Tongue (tissue), 2 donors: ENCODE results near the gene PFDN4. TPM values are rescaled to one million over a fixed set of nuclear protein-coding genes. Genes with fewer than 3 reads are reported as not detected.

Experiments
- DNase-seq: peaks from one replicate; pipeline ENCODE4 v3.0.0-alpha.2; 2015
- total RNA-seq: library from RNA; depleted of rRNA; stranded (reverse); fragments of >200 nt; gene quantifications from one replicate; pipeline ENCODE4 v1.2.3, GENCODE V29; 2014

PFDN4 gene
- total RNA-seq, 1 donor from 2014 or later, result 53.7 TPM

DNA sequence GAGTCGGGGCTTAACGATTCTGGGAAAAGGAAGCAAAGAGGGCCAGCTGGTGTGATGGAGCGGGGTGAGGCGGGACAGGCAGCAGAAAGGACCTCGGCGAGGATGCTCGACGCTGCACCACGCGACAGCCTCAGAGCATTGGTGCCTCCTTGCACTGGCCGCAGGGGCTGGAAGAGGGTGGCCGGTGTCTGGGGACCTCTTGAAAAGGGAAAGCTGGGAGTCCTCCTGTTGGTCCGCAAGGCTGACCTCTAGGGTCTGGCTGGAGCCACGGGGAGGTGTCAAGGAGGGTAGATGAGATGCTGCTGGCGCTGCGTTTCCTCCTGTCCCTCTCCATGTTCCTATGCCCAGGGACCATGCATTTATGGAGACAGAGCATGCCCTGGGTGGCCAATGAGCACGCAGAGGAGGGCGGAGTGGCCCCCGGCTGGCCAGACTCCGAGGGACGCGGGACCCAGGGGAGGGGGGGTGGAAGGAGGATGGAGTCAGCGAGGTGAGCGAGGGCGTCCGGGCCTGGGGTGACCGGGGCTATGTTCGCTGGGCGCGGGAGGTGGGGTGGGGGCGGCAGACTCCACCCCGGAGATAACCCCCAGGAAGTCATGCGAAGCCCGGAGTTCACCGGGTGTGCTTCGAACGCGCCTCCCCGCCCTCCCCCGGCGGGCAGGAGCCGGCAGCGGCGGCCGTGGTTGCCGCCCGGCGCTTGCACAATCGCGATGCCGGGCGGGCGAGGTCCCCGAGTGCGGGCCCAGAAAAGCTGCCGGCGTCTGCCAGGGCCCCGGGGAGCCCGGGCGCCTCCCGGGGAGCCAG is 34.0 kb upstream of the PFDN4 start, which contains the start of gene CYP24A1:
Gene CYP24A1, minus strand, starts transcription at position 334 of the 804 bp plus-strand sequence. CDS start 407 bp downstream, outside the sequence.
- no peak for DNase-seq

DNA sequence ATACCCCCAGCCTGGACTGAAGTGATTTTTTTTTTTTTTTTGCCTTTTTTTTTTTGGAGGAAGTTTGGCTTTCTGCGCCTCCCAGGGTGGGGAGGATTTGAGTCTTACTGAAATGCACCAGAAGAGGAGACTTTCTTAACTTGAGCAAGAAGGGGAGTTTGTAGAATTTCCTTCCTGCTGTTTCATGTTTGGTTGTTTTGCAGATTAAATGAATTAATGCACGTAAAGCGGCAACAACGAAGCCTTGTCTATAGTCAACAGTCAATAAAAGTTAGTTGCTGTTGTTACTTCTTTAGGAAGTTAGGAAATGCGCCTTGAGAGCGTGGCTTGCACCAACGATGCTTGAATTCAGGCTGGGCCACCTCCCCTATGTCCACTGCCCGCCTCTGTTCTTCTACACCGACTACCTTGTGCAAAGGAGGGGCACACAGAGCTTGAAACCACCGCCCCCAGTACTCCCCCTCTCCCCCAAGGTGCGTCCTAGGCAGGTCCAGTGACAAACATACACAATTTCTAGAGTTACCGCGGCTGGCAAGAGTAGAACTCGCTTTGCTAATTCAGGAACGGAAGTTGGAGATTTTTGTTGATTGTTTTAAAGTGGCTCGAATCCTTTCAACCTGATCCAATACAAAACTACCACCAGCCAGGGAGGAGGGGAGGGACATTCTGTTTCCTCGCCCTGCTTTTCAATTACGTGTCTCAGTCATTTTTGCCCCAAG is 33.3 kb upstream of the PFDN4 start:
- no peak for DNase-seq

DNA sequence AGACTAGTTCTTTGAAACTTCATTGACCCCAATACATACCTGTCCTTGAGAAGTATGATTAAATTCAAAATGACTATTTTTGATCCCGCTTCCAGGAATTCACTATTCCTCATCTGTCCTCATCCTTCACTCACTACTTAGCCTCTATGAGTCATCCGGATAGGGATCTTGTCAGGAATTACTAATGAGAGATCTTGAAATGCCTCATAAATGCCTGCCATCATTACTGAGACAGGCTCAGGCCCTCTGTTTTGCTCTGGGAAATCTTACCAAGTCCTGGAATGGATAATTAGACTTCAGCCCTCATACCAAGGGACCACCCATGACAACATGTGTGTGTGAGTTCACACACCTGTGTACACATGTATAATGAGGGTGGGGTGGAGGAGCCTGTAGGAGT is 31.3 kb upstream of the PFDN4 start:
- no peak for DNase-seq

DNA sequence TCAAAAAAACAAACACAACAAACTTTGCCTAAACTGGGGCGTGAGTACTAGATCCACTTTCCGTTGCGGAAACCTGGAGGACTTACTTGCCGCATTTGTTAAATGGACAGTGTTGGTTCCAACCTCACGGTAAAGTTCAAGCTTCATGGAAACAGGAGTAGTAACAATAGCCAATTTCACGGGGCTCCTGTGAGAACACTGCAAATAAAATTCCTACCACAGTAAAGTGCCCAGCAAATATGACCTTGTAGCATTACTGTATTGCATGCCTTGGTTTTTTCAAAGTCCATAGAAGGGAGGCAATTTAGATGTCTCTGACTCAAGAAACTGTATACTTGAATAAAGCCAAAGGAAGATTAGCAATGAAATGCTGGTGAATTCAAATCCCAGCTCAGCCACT is 30.5 kb upstream of the PFDN4 start:
- no peak for DNase-seq

DNA sequence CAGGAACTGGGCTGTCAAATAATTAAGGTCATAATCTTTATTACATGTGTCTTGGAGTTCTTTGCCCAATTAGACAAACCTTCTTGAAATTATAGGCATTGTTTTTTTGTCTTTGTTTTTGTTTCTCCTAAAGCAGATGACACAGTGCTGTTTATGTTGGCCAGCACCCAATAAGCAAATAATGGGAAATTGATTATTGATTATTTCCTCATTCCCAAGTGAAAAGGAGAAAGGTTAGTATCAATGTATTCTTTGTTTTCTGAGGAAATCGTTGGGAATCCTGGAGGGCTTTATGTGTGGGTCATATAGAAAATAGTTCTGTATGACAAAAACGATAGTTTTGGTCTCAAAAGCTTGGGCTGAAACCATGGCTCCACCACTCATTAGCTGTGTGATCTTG is 29.6 kb upstream of the PFDN4 start:
- DNase-seq, result no peak

DNA sequence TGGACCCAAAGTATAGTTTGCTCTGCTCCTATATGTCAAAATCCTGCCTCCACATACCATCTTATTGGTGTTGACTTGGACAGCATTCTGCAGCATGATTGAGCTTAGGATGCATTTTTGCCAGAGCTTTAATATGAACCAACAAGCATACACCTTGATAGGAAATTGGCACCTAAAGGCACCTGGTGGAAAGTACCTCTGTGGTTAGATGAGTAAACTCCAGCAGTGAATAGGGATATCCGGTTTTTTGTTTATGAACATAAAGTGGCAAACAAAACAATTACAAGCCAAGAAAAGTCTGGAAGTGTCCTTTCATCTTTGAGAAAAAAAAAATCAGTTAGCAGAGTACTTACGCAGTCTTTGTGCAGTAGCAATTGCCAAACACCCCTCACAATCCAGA is 27.9 kb upstream of the PFDN4 start:
- no peak for DNase-seq

DNA sequence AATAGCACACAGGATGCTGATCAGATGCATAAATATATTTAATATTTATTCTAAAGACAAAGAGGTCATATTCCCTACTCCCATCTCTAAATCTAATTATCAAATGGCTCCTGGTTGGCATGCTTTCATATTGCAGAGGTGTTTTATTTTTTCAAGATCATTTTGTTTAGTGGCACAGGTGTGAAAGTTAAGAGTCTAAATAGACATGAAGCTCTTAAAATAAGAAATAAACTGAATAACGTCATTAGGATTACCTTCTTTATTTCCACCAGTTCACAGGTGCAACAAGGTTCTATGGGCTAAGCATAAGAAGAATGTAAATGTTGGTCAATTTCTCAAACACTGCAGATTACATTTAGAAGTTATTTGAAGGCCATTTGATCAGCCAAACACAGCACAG is 27.0 kb upstream of the PFDN4 start:
- DNase-seq, result no peak

DNA sequence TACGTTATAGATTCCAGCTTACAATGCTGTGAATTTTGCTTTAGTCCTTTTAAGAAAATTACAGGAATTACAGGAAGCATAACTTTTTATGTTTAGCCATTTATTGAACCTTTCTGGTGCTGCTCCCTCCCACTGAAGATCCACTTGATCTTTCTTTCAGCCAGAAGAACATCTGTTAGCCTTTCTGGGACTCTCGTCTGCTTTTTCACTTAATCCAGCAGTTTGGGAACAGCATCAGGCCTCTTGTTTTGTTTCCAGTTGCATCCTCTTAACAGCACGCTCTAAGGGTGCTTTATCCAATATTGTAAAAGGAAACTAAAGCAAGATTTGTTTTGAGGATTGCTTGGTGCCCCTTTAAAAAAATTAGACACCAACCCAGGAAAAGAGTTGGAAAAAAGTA is 23.8 kb upstream of the PFDN4 start:
- no peak for DNase-seq

DNA sequence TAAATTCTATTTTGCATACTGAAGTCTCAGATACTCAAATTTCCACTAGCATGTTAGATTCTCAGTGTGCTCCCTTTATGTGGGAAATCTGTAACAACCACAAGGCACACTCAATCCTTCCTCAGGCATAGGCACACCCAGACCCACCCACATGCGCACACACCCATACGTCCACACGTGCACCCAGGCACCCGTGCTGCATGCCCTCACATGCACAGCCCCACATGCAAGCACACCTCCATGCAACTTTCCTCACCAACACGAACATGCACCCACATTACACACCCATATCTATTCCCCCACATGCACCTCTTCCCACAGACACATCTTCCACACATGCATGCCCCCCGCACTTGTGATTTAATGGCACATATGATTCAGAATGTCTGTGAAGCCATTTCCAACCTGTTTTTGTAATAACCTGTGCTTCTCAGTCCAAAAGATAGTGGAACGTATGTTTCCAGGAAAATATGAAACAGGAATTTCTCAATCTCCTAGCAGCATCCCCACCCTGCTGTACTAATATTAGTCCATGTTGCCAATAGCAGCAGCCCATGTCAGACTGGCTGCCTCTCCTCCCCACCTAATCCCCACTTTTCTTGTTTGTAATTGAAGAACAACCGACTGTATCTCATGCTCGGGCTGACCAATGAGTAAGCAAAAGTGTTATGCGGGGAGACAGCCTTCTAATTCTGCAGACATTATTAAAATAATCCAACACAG is 22.8 kb upstream of the PFDN4 start:
- no peak for DNase-seq

DNA sequence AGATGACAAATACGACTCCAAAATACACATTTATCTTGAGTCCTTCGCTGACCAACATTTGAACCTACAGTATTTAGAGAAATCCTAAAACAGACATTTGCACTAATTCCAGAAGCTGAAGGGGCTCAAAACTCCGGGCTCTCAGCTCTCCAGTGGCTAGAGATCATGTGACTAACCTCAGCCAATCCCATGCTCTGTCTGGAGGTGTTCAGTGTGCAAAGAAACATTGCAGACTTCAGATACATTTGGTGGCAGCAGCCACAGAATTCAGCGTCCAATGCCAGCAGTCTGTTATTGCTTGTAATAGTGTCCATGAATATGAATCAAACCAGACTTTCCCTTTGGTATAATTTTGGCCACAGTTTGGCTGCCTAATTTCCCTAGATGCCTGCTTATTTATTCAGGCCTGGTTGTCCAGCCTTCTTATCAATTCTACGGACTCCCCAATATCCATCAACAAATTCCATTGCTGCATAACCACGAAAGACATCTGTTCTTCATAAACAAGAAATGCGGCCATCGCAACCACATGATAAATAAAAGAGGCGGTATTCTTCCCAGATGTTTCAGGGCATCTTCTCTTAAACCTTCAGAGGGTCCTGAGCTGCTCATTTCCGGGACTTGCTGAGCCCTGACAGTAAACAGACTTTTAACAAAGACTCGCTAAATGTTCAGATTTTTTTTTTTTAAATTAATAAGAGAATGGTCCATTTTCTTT is 19.6 kb upstream of the PFDN4 start:
- no peak for DNase-seq

DNA sequence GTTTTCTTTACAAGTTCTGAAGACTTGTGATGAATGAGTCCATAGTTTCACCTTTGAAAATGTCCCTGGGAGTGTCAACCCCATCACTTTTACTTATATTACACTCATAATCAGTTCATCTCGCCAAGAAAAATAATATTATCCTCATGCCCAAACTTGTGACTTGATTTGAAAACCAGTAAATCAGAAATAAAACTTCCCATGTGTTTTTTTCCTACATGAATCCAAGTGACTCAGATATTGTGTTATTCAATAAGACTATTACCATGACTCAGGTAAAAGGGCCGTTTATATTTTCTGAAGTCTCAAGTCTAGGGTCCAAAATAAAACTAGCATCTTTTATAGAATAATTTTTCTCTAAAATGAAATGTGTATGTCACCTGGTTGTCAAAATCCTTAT is 18.3 kb upstream of the PFDN4 start:
- no peak for DNase-seq

DNA sequence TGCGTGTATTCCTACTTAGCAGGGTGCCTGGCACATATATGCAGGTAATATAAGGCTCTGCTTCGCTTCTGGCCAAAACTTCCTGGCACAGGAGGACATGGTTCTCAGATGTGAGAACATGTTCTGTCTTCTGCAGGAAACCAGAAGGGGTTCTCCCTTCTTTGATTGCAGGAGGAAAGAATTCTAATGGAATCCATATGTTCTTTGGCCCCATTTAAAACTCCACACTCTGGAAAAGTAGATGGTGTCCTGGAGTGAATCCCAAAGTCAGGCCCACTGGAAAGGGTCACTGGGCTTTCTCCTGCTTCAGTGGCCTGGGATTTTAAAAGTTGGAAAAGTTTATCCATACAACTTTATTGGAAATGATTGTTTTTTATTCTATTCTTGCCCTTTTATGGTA is 17.7 kb upstream of the PFDN4 start:
- peak; percentile 52 for DNase-seq

DNA sequence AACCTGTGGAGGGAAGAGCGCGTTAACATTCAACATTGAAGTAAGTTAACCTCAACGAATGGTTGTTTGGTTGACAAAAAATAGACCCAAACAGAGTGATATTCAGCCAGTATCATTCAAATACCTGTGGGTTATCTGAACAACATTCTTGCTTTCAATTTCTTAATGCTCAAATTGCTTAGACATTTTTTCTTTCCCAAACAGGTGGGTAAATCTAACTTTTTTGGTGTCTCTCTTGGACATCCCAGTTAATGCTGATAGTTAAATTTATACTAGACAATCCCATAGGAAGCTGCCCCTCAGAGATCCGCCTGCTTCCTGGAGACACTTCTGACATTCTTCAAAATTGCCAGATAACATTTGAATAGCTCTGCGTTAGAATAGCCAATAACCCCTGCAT is 14.1 kb upstream of the PFDN4 start:
- DNase-seq, result no peak

DNA sequence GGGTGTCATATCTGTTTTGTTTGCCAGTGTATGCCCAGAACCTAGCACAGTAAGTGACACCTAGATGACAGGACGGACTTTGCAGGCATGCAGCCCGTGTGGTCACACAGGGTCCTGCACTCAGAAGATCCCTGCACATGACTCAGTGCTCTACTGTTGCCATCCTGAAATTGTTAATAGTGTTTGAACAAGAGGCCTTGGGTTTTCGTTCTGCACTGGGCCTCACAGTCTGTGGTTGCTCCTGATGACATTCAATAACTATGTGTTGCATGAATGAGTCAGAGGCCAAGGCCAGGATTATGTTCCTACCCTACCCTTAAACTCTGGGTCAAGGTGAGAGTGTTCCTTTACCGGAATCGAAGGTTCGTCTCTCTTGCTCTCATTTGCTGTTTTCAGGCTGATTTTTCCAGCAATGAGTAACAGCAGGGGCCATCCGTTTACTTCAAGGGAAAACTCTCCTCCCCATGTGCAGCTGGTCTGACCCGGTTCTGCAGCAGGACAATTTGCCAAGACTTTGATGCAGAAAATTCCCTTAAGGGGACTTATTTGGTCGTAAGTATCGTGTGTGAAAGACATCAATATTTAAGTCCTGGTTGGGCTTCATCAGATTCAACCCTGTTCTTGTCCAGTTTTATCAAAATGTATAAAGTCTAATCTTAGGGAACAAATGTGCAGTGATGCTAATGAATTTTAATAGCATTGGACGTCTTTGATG is 13.0 kb upstream of the PFDN4 start:
- DNase-seq, result no peak

DNA sequence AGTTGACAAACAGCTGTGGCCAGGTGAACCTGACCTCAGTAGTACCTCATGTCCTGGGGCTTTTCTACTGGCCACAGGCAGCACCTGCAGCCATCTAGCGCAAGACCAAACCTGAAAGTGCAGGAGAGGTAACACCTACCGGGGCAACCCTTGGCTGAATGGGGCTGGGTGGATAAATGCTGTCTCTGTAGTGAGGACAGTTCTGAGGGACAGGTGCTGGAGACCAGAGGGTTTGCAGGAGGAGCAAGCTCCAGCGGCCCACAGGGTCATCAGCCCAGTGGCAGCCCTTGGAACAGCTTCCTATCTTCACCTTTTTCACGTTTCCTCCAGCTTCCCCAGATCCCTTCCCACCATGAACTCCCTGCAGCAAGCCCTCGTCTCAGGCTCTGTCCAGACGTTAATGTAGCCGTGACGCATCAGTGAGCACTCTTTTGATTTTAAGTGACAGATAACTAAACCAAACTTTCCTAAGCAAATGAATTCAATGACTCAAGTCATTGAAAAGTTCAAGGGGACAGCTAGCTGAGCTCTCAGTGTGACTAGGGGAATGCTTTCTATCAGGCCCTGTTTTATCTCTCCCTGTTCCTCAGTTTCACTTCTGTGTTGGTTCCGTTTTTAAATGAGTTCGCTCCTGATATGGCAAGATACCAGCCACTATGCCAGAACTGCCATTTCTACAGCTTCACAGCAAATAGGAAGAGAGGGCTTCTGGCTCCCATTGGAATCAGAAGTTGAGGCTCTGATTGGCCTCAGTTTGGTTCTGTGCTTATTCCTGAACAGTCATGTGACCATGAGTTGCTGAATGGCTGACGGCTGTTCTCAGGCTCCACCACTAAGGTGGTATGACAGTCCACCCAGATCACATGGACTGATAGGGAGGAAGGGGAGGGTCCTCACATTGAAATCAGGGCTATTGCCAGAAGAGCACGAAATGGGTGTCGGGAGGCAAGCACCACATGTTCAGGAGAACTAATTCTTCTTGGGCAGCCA is 12.1 kb upstream of the PFDN4 start:
- no peak for DNase-seq

DNA sequence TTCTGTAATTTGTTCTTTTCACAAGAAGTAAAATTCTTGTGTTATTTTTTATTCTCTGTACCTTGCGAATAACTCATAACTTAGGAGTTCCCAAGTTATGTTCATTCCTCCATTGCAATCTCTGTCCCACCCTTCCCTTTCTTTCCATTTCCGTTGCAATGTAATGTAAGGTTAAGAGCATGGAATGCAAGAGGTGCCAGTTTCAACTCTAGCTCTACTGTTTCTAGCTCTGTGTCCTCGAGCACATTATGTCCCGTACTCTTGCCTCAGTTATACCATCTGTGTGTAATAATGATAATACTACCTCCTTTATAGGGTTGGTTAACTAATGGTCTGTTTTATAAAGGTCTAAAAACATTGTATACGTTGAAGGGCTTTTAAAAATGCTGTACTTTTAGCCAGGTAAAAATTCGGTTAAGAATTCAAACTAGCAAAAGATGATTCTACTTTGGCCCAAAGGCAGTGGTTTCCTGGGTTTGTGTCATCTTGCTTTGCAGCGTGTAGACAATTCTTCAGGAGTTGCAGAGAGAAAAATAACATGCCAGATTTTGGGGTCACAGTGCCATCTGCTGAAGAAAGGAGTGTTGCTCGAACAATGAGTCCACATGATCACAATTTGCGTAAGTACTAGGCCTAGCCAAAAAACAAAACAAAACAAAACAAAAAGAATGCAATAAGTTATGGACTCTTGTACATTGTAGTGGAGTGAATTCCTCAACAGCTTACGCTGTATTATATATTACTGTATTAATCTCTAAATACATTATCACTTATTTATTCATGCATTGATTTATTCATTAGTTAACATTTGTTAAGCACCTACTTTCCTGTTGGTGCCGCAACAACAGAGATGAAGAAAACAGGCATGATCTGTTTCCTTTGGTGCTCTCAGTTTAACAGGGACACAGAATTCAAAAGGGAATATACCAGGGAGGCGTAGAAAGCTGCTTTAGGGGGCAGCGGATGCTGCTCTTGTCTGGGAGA is 10.0 kb upstream of the PFDN4 start:
- peak; percentile 56 for DNase-seq

DNA sequence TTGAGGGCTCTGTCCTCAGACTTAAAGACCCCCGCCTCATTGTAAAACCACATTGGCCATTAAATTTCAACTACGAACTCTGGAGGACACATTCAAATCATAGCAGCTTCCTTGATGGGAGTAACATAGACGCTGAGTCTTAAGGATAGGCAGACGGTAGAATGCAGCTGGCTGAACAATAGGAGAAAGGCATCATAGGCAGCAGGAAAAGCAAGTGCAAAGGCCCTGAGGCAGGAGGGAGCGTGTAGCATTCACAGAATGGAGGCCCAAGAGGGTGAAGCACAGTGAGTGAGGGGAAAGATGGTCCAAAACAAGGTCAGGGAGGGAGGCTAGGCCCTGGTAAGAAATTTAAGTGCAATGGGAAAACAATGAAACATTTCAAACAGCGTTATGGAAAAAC is 8.6 kb upstream of the PFDN4 start:
- no peak for DNase-seq

DNA sequence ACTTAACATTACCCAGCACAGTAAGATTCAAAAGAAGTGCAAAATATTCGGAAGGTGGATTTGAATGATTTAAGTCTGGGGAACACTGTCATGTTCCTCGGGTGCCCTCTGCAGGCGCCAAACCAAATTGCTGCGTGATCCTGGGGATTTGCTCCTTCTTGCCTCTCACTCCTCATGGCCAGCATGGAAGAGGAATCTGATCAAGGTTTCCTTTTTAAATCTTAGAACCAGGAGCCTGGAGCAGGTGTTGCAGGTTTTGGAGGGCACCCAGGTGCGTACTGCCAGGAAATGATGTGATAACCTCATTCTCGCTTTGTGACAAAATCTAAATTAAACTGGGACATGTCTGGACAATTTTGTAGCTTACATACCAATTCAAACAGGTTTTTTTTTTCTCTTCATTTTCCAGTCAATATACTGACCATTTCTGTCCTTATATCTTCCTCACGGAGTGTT is 8.1 kb upstream of the PFDN4 start:
- DNase-seq, result peak; percentile 89
